Measurements from ENCODE around the gene IER2. TPM values are rescaled to one million over a fixed set of nuclear protein-coding genes. Genes with fewer than 3 reads are reported as not detected.

IER2 gene
- total and polyA plus RNA-seq, 2 of the 8 experiments (the other 6 are each of a cell fraction or from before 2014, with no cell fraction given) = 84.5 to 138 TPM

DNA sequence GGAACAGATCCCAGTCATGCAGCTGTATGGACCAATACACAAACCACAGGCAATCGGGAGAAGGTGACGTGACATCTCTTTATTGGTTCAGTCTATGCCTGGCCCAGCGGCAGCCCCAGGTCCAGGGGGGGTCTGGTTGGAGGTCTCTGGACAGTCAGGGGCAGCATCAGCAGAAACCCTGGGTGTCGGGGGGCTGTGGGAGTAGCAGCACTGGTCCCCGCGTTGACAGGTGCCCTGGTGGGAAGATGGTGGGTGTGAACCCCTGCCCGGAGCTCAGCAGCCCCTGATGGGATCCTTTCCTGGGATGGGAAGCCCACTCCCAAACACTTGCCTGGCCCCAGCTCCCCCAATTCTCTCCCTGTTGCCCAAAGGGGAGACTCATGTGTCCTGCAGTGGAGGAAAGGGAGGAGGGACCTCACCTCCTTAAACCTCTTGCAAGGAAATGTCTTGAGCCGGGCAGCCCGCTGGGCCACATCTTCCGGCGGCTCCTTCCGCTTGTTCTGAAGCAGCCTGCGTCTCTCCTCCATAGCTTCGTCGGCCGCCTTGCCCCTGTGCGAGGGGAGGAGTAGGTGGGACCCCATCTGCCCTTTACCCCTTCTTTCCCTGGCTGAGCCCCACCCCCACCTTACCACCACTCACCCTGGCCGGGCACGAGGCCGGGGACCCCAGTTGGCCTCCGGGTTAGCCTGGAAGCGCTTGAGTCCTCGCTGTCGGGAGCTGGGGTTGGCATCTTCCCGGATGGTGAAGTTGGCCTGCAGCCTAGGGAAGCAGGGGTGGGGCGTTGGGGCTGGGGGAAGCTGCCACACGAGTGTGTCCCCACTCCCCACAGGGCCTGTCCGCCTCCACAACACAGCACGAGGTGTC, 45.1 kb upstream of the IER2 start (continued):
- TF ChIP-seq, protein P1, sequence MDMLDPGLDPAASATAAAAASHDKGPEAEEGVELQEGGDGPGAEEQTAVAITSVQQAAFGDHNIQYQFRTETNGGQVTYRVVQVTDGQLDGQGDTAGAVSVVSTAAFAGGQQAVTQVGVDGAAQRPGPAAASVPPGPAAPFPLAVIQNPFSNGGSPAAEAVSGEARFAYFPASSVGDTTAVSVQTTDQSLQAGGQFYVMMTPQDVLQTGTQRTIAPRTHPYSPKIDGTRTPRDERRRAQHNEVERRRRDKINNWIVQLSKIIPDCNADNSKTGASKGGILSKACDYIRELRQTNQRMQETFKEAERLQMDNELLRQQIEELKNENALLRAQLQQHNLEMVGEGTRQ (IDR thresholded peaks at IDR 0.05; ENCODE audit: low read length) = no peak
- TF ChIP-seq POLR2A (IDR thresholded peaks at IDR 0.05; ENCODE audit: control extremely low read depth in 1 of 2, low read depth in 2 of 2, low read length in 2 of 2) (no peak), FOSL1 (IDR thresholded peaks at IDR 0.05; ENCODE audit: insufficient read depth, low read depth, low read length) (no peak), YY1 (IDR thresholded peaks at IDR 0.05; ENCODE audit: low read depth, low read length) (no peak), HDAC6 (IDR thresholded peaks at IDR 0.05; ENCODE audit: low read depth, low read length) (no peak)

All from H1 (cell line).